SU-DHL-6 (cell line): ENCODE data around the gene HEATR3.

Source experiments
- EZH2phosphoT487 ChIP-seq: fragments of 200-600 bp; sonication (generic), shearing (Covaris generic); conservative IDR thresholded peaks from 2 replicates; pipeline ENCODE4 v1.6.1; 2018; ENCODE audit warnings: mild to moderate bottlenecking, antibody characterized with exemption, low read length, moderate library complexity, mixed read lengths
- TF ChIP-seq, protein P1 (sequence below): fragments of 200-600 bp; sonication (generic); IDR thresholded peaks from one replicate; pipeline ENCODE4 v1.5.1; 2017; ENCODE audit warnings: antibody characterized with exemption, mild to moderate bottlenecking, low read length, moderate library complexity; ENCODE audit not compliant: insufficient read depth, poor library complexity, severe bottlenecking

DNA sequence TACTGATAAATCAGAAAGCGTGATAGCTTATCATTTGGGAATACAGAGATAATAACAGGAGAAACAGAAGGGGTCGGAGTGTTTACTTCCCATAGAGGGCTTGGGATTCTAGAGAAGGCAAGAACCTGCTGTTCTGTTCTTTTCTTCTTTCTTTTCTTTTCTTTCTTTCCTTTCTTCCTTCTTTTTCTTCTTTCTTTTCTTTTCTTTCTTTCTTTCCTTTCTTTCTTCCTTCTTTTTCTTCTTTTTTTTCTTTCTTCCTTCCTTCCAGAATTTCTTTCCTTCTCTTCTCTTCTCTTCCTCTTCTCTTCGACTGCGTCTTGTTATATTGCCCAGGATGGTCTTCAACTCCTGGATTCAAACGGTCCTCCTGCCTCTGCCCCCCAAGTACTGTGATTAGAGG lies 22.4 kb upstream of the HEATR3 start:
- TF ChIP-seq, protein P1, sequence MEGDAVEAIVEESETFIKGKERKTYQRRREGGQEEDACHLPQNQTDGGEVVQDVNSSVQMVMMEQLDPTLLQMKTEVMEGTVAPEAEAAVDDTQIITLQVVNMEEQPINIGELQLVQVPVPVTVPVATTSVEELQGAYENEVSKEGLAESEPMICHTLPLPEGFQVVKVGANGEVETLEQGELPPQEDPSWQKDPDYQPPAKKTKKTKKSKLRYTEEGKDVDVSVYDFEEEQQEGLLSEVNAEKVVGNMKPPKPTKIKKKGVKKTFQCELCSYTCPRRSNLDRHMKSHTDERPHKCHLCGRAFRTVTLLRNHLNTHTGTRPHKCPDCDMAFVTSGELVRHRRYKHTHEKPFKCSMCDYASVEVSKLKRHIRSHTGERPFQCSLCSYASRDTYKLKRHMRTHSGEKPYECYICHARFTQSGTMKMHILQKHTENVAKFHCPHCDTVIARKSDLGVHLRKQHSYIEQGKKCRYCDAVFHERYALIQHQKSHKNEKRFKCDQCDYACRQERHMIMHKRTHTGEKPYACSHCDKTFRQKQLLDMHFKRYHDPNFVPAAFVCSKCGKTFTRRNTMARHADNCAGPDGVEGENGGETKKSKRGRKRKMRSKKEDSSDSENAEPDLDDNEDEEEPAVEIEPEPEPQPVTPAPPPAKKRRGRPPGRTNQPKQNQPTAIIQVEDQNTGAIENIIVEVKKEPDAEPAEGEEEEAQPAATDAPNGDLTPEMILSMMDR, result no peak
- TF ChIP-seq EZH2phosphoT487, result no peak
